Hepatocyte (in vitro differentiated cells): ENCODE measurements around the gene MANBA. TPM values are rescaled to one million over a fixed set of nuclear protein-coding genes. Genes with fewer than 3 reads are reported as not detected.
"Not testable (repeated sequence)": the region's sequence is repeated elsewhere in the genome, so short reads cannot be mapped to it uniquely, and the experiment has no call there.

Experiments used
- DNase-seq: peaks from one replicate; pipeline ENCODE4 v3.0.0-alpha.2; 2016; ENCODE audit warnings: low spot score
- H2AFZ ChIP-seq: fragments of 200-600 bp; sonication (generic); 2 replicates; pipeline ENCODE4 v1.6.0; 2016; ENCODE audit warnings: antibody characterized with exemption, mild to moderate bottlenecking
- H3K27ac ChIP-seq: fragments of 200-600 bp; sonication (generic); 2 replicates; pipeline ENCODE4 v1.5.1; 2016; ENCODE audit warnings: mild to moderate bottlenecking
- H3K27me3 ChIP-seq: fragments of 200-600 bp; sonication (generic); 2 replicates; pipeline ENCODE4 v1.6.1; 2016
- H3K36me3 ChIP-seq: fragments of 200-600 bp; sonication (generic); replicated peaks from 2 replicates; pipeline ENCODE4 v1.5.1; 2016; ENCODE audit warnings: low read depth; ENCODE audit not compliant: insufficient read depth
- H3K4me1 ChIP-seq: fragments of 200-600 bp; sonication (generic); 2 replicates; pipeline ENCODE4 v1.5.1; 2016; ENCODE audit warnings: mild to moderate bottlenecking, moderate library complexity; ENCODE audit not compliant: insufficient read depth
- H3K4me2 ChIP-seq: fragments of 200-600 bp; sonication (generic); 2 replicates; pipeline ENCODE4 v1.6.0; 2016
- H3K4me3 ChIP-seq: fragments of 200-600 bp; sonication (generic); 2 replicates; pipeline ENCODE4 v1.5.1; 2016; ENCODE audit warnings: mild to moderate bottlenecking
- H3K79me2 ChIP-seq: fragments of 200-600 bp; sonication (generic); 2 replicates; pipeline ENCODE4 v1.6.0; 2017; ENCODE audit warnings: mild to moderate bottlenecking
- H3K9me2 ChIP-seq: fragments of 200-600 bp; sonication (generic); replicated peaks from 2 replicates; pipeline ENCODE4 v1.6.0; 2017; ENCODE audit warnings: mild to moderate bottlenecking; ENCODE audit not compliant: insufficient read depth
- H3K9me3 ChIP-seq: fragments of 200-600 bp; sonication (generic); 2 replicates; pipeline ENCODE4 v1.5.1; 2016; ENCODE audit warnings: low read depth, mild to moderate bottlenecking
- H4K20me1 ChIP-seq: fragments of 200-600 bp; sonication (generic); 2 replicates; pipeline ENCODE4 v1.6.0; 2016; ENCODE audit warnings: mild to moderate bottlenecking; ENCODE audit not compliant: insufficient read depth, poor library complexity, severe bottlenecking
- CTCF ChIP-seq: fragments of 200-600 bp; sonication (generic); IDR thresholded peaks from 2 replicates; pipeline ENCODE4 v1.5.1; 2016; ENCODE audit warnings: antibody characterized with exemption, mild to moderate bottlenecking; ENCODE audit not compliant: poor library complexity
- EZH2 ChIP-seq: fragments of 200-600 bp; sonication (generic); IDR thresholded peaks from 2 replicates; pipeline ENCODE4 v1.6.1; 2016; ENCODE audit warnings: antibody characterized with exemption, mild to moderate bottlenecking, borderline replicate concordance
- EZH2phosphoT487 ChIP-seq: fragments of 200-600 bp; sonication (generic); IDR thresholded peaks from one replicate; pipeline ENCODE4 v1.6.1; 2018; ENCODE audit warnings: antibody characterized with exemption, mild to moderate bottlenecking, low read depth, moderate library complexity; ENCODE audit not compliant: unreplicated experiment, severe bottlenecking
- WGBS: methylation state at CpG from one replicate; pipeline ENCODE4 v1.1.6; 2016; ENCODE audit warnings: low lambda C conversion rate; ENCODE audit errors: missing lambda C conversion rate; 5-methylcytosine and 5-hydroxymethylcytosine counted together
- polyA plus RNA-seq: library from polyadenylated mRNA; unstranded; fragments of >200 nt; fragmentation: Nextera tagmentation; extraction: Ambion mirVana; gene quantifications from 2 replicates; pipeline ENCODE4 v1.2.1, GENCODE V29; 2016
- total RNA-seq: library from RNA; depleted of rRNA; stranded (reverse); fragments of >200 nt; gene quantifications from 2 replicates; pipeline ENCODE4 v1.2.3, GENCODE V29; 2014

Gene MANBA
- total and polyA plus RNA-seq, 2 experiments from 2014 or later: 52.0 to 98.1 TPM

GRCh38 chr4:102726068-102726467 lies 34.7 kb downstream of the MANBA start:
- no peak for DNase-seq
- Histone ChIP-seq H3K9me2 (no peaks in the 10 kb centered on the region), H2AFZ (no peak overlapping the region), H3K4me2 (no peak overlapping the region), H3K9me3 (no peaks in the 10 kb centered on the region), H3K27me3 (no peaks in the 10 kb centered on the region), H3K27ac (no peak overlapping the region), H3K36me3 (no peaks in the 10 kb centered on the region), H4K20me1 (no peaks in the 10 kb centered on the region), H3K4me3 (no peak overlapping the region), H3K4me1 (peaks cover 6% of the 10 kb centered on the region), H3K79me2 (peaks cover 13% of the 10 kb centered on the region)
- no peak for TF ChIP-seq EZH2phosphoT487
- TF ChIP-seq EZH2: no peak
- TF ChIP-seq CTCF: no peak

GRCh38 chr4:102725229-102725628 lies 35.5 kb downstream of the MANBA start:
- H3K9me3 ChIP-seq: no peaks in the 10 kb centered on the region
- TF ChIP-seq CTCF: no peak
- TF ChIP-seq EZH2: no peak
- no peak for TF ChIP-seq EZH2phosphoT487

GRCh38 chr4:102723511-102723910 lies 37.3 kb downstream of the MANBA start:
- Histone ChIP-seq H3K9me2 (no peaks in the 10 kb centered on the region), H3K9me3 (no peaks in the 10 kb centered on the region), H3K4me1 (no peaks in the 10 kb centered on the region), H2AFZ (no peak overlapping the region), H3K27ac (no peak overlapping the region), H3K36me3 (no peaks in the 10 kb centered on the region), H3K79me2 (peaks cover 8% of the 10 kb centered on the region), H3K4me2 (no peak overlapping the region), H3K27me3 (no peaks in the 10 kb centered on the region), H4K20me1 (no peaks in the 10 kb centered on the region), H3K4me3 (no peak overlapping the region)
- DNase-seq: no peak
- TF ChIP-seq EZH2 (no peak), CTCF (no peak), EZH2phosphoT487 (no peak)

More at GRCh38 chr4:102725229-102725628, 35.5 kb downstream of the MANBA start:
- H3K79me2 ChIP-seq: peaks cover 10% of the 10 kb centered on the region
- no peaks in the 10 kb centered on the region for H3K27me3 ChIP-seq
- DNase-seq: no peak
- no peak overlapping the region for H2AFZ ChIP-seq
- H3K4me2 ChIP-seq: no peak overlapping the region
- H3K36me3 ChIP-seq: no peaks in the 10 kb centered on the region
- H3K9me2 ChIP-seq: no peaks in the 10 kb centered on the region
- WGBS: 91% methylated on average over 3 of the region's 3 CpGs
- no peak overlapping the region for H3K4me3 ChIP-seq
- peaks cover 6% of the 10 kb centered on the region for H3K4me1 ChIP-seq
- no peaks in the 10 kb centered on the region for H4K20me1 ChIP-seq
- no peak overlapping the region for H3K27ac ChIP-seq

- H3K79me2 ChIP-seq: peaks cover 4% of the 10 kb centered on the region
- no peaks in the 10 kb centered on the region for H4K20me1 ChIP-seq
- H3K27me3 ChIP-seq: no peaks in the 10 kb centered on the region
- H3K4me2 ChIP-seq: no peak overlapping the region
- no peaks in the 10 kb centered on the region for H3K9me2 ChIP-seq
- H3K4me3 ChIP-seq: no peak overlapping the region
- H3K36me3 ChIP-seq: no peaks in the 10 kb centered on the region
- H2AFZ ChIP-seq: no peak overlapping the region
- H3K27ac ChIP-seq: no peak overlapping the region
- no peaks in the 10 kb centered on the region for H3K4me1 ChIP-seq
- TF ChIP-seq EZH2phosphoT487 (no peak), CTCF (no peak), EZH2 (no peak)
- whole genome bisulfite sequencing: 97% methylated on average over 8 of the region's 8 CpGs
- no peak for DNase-seq
- no peaks in the 10 kb centered on the region for H3K9me3 ChIP-seq
Measured at GRCh38 chr4:102722740-102723139, 38.0 kb downstream of the MANBA start.

- not testable (repeated sequence) for H3K4me1 ChIP-seq, H2AFZ ChIP-seq, DNase-seq, H3K27me3 ChIP-seq, H3K9me2 ChIP-seq, H4K20me1 ChIP-seq, H3K79me2 ChIP-seq, H3K4me2 ChIP-seq, H3K4me3 ChIP-seq, H3K36me3 ChIP-seq, H3K9me3 ChIP-seq
- peak overlapping the region; percentile 76 for H3K27ac ChIP-seq
- WGBS: 48% methylated on average over 9 of the region's 9 CpGs
Measured at GRCh38 chr4:102718833-102719575, 41.8 kb downstream of the MANBA start.
